ENCODE data around the gene TMEM127.

TMEM127 gene

GRCh38 chr2:96204836-96205624, 60.8 kb downstream of the TMEM127 start:
- DNase-seq: no peak

GRCh38 chr2:96203130-96204028, 62.4 kb downstream of the TMEM127 start:
- DNase-seq: no peak

- no peak for DNase-seq
These were observed 63.5 kb downstream of the TMEM127 start for GRCh38 chr2:96202152-96202854.

- no peak for DNase-seq
These were observed 64.5 kb downstream of the TMEM127 start for GRCh38 chr2:96201338-96201737.

GRCh38 chr2:96198921-96199320, 66.9 kb downstream of the TMEM127 start:
- no peak for DNase-seq

Measured in central memory CD4-positive, alpha-beta T cell (primary cell).